Left colon (tissue), 2 donors: ENCODE results near the gene GALK1. TPM values are rescaled to one million over a fixed set of nuclear protein-coding genes. Genes with fewer than 3 reads are reported as not detected.
A peak's percentile ranks its signal among the peaks of the same experiment; 100 is the strongest.
"Not testable (repeated sequence)": the region's sequence is repeated elsewhere in the genome, so short reads cannot be mapped to it uniquely, and the experiment has no call there.

ENCODE experiments used
- ATAC-seq: fragments of 200-7000 bp; cut with Tn5 transposase; one replicate; pipeline ENCODE4 v1.9.1; 2020; ENCODE audit warnings: mild to moderate bottlenecking, moderate library complexity
- DNase-seq, 2 donors: peaks; one replicate each; pipeline ENCODE4 v3.0.0-alpha.2; 2020
- intact Hi-C, 2 donors: fragments of 100-400 bp; cut with DNase I in 1 of 2; cut with micrococcal nuclease in 1 of 2; formaldehyde crosslinking; loops; one replicate each; pipeline versions ENCODE4 v1.11.2 to v1.14.0; 2022; cut with DNase I, micrococcal nuclease
- long read RNA-seq: library from polyadenylated mRNA; unstranded; transcript quantifications from one replicate; pipeline ENCODE4 v2.0.0, GENCODE V29; 2021
- total RNA-seq, 2 donors: library from RNA; stranded (reverse); fragmentation: NEBNext Ultra II Directional; extraction: Animal tissue kit (Norgen Biotek cat#: 25700); gene quantifications; one replicate each; pipeline ENCODE4 v1.2.1, GENCODE V29; 2021
- donor health status: DM: no; HTN: no; CAD: no.
- donor health status: DM: yes; HTN: yes; CAD: no.

Gene GALK1
- total RNA-seq, result 10 to 100 TPM; 14.1 to 16.9 TPM
- long read RNA-seq, transcript GALK1-205 (8 exons, 1,866 nt), result major isoform, 20 of 27 reads
- long read RNA-seq, partial matches to known transcripts, result 2 of 27 reads
- long read RNA-seq, other reads (novel, unspliced or antisense), result 2 of 27 reads

- DNase-seq (peak; percentile 75 to 82), ATAC-seq (peak; percentile 78)
- intact Hi-C loops, result no loop called here
Observed at GRCh38 chr17:75764711-75765421, at the start of gene GALK1. TSS of gene GALK1 (minus strand) at chr17:75765192. CDS start at chr17:75765136, 56 bp downstream.

GRCh38 chr17:75814021-75814395 lies 49.0 kb upstream of the GALK1 start:
- intact Hi-C loops, result no loop called here
- no peak for DNase-seq

GRCh38 chr17:75813081-75814020 lies 48.4 kb upstream of the GALK1 start:
- DNase-seq (no peak), ATAC-seq (no peak)
- intact Hi-C loops, result no loop called here

More at GRCh38 chr17:75814021-75814395, 49.0 kb upstream of the GALK1 start:
- ATAC-seq, result no peak

GRCh38 chr17:75812096-75813013 lies 47.4 kb upstream of the GALK1 start:
- DNase-seq, result no peak

GRCh38 chr17:75811174-75811573 lies 46.2 kb upstream of the GALK1 start:
- intact Hi-C loops, result no loop called here
- ATAC-seq, result no peak
- no peak for DNase-seq

More at GRCh38 chr17:75812096-75813013, 47.4 kb upstream of the GALK1 start:
- intact Hi-C loops, result no loop called here
- no peak for ATAC-seq

- intact Hi-C loops, ATAC-seq, DNase-seq: not testable (repeated sequence)
Observed at GRCh38 chr17:75810756-75811155, 45.8 kb upstream of the GALK1 start.

- ATAC-seq (peak; percentile 98), DNase-seq (peak; percentile 75 to 87)
- intact Hi-C loops, result no loop called here
Observed at GRCh38 chr17:75810216-75810615, 45.2 kb upstream of the GALK1 start.

GRCh38 chr17:75809631-75810111 lies 44.7 kb upstream of the GALK1 start:
- DNase-seq (no peak), ATAC-seq (no peak)
- intact Hi-C loops, result no loop called here

- DNase-seq, result no peak
- intact Hi-C loops, result no loop called here
- no peak for ATAC-seq
Observed at GRCh38 chr17:75808905-75809621, 44.1 kb upstream of the GALK1 start.

GRCh38 chr17:75808549-75808904 lies 43.5 kb upstream of the GALK1 start:
- ATAC-seq, result no peak
- DNase-seq, result no peak
- intact Hi-C loops, result no loop called here

GRCh38 chr17:75807861-75808260 lies 42.9 kb upstream of the GALK1 start:
- ATAC-seq (no peak), DNase-seq (no peak)

GRCh38 chr17:75806822-75807500 lies 42.0 kb upstream of the GALK1 start:
- no peak for DNase-seq
- ATAC-seq, result no peak
- intact Hi-C loops, result no loop called here

More at GRCh38 chr17:75807861-75808260, 42.9 kb upstream of the GALK1 start:
- intact Hi-C loops, result no loop called here

- intact Hi-C loops, result no loop called here
- DNase-seq (no peak), ATAC-seq (no peak)
Observed at GRCh38 chr17:75803883-75804282, 38.9 kb upstream of the GALK1 start.

- intact Hi-C loops, result no loop called here
- no peak for DNase-seq
- ATAC-seq, result no peak
Observed at GRCh38 chr17:75799402-75799801, 34.4 kb upstream of the GALK1 start.

- DNase-seq, result no peak
Observed at GRCh38 chr17:75795820-75796607, 31.0 kb upstream of the GALK1 start.

GRCh38 chr17:75793460-75793859 lies 28.5 kb upstream of the GALK1 start:
- ATAC-seq, result no peak
- intact Hi-C loops, result no loop called here

More at GRCh38 chr17:75795820-75796607, 31.0 kb upstream of the GALK1 start:
- intact Hi-C loops, result no loop called here
- peak; percentile 63 for ATAC-seq

GRCh38 chr17:75791254-75791653 lies 26.3 kb upstream of the GALK1 start:
- intact Hi-C loops, result no loop called here
- DNase-seq, result no peak
- ATAC-seq, result no peak

More at GRCh38 chr17:75793460-75793859, 28.5 kb upstream of the GALK1 start:
- no peak for DNase-seq
